Measurements from ENCODE around the gene LYPD5.

LYPD5 gene

DNA sequence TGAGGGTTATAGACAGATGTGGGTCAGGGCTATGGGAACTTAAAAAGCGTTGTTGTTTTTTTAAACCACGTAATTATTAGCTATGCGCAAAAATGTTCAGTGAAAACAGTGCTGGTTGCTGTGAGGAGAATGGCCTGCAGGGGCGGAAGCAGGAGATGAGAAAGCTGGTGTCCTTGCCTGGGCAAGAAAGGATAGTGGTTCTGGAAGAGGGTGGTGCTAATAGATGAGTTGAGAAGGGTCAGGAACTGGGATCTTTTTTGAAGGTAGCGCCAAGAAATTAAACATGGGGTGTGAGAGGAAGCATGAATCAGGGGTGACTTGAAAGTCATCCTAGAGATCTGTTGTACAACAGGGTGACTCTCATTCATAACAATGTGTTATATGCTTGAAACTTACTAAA, 42.7 kb downstream of the LYPD5 start:
- DNase-seq (ENCODE audit: extremely low spot score): no peak
- CTCF ChIA-PET: interaction anchor here (1.0 to 20.8 kb wide), 4 partner anchors 8 to 18 kb away, joined by 3 to 234 read pairs (median 60); partner anchors contain the start of gene KCNN4
- peak; percentile 29 for TF ChIP-seq CTCF (IDR thresholded peaks at IDR 0.05; ENCODE audit: control extremely low read depth, extremely low read depth, low read depth, missing control alignments)
- POLR2A ChIA-PET: no interaction called here

GRCh38 chr19:43755256-43755801, 46.9 kb downstream of the LYPD5 start:
- peak; percentile 74 for DNase-seq (ENCODE audit: extremely low spot score)
- ChIA-PET CTCF (interaction anchor here (1.1 to 20.8 kb wide), 7 partner anchors 8 to 87 kb away, joined by 3 to 234 read pairs (median 7); partner anchors contain the start of gene KCNN4), POLR2A (interaction anchor here (5.6 kb wide), 1 partner anchor 10 kb away, joined by 38 read pairs; no protein-coding TSS in a partner anchor)
- no peak for TF ChIP-seq CTCF (IDR thresholded peaks at IDR 0.05; ENCODE audit: control extremely low read depth, extremely low read depth, low read depth, missing control alignments)

DNA sequence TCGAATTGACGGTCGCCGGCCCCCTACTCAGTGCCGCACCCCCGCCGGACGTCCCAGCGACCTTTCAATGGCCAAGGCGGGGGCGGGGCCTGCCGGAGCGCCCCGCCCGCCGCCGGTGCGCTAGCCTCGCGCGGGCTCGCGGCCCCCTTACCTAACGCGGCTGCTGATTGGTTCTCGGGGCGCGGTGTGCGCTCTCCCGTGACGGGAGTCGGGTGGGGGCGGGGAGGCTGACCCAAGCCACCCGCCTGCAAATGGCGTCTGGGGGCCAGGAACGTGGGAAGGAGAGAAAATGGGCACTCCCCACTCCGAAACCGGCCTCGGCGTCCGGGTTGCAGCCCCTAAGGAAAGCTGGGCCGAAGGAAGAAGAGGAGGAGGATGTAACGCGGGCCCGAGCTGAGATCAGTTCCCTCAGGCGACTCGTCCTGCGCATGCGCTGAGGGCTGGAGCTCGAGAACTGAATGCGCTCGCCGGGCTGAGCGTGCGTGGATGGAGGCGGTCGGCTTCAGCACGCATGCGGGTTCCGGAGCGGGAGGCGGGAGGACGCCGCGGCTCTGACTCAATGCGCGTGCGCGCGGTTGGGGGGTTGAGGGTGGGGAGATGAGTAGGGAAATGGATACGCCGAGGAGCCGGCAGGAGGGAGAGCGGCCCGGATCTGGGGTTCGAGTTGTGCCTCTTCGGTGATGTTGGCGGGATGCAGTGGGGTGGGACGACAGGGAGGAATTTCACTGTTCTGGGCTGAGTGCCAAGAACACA, 47.6 kb downstream of the LYPD5 start, which contains the start of gene SMG9:
Gene SMG9, minus strand, starts transcription at position 460 of the 753 bp plus-strand sequence. CDS start 4,221 bp downstream, outside the sequence.
- CTCF ChIA-PET: interaction anchor here (1.1 to 20.8 kb wide), 7 partner anchors 8 to 86 kb away, joined by 3 to 234 read pairs (median 7); partner anchors contain the start of gene KCNN4
- POLR2A ChIA-PET: interaction anchor here (0.6 to 5.6 kb wide), 2 partner anchors 11 to 291 kb away, joined by 4 to 38 read pairs; no protein-coding TSS in a partner anchor
- no peak for TF ChIP-seq CTCF (IDR thresholded peaks at IDR 0.05; ENCODE audit: control extremely low read depth, extremely low read depth, low read depth, missing control alignments)

DNA sequence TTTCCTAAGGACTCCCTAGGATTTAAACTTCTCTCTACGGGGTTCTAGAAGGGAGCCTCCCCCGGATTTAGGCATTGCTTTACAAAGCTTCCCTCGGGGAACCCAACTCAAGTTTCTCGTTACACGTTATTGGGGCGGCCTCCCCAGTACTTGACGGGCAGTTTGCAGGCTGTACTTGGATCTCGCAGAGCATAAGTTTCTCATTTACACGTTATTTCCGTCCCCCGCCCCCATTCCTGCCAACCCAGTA, 48.1 kb downstream of the LYPD5 start:
- CTCF ChIA-PET: interaction anchor here (1.1 to 20.8 kb wide), 7 partner anchors 9 to 86 kb away, joined by 3 to 234 read pairs (median 7); partner anchors contain the start of gene KCNN4
- DNase-seq (ENCODE audit: extremely low spot score): no peak
- TF ChIP-seq CTCF (IDR thresholded peaks at IDR 0.05; ENCODE audit: control extremely low read depth, extremely low read depth, low read depth, missing control alignments): no peak
- POLR2A ChIA-PET: interaction anchor here (0.6 to 5.6 kb wide), 4 partner anchors 11 to 291 kb away, joined by 3 to 38 read pairs (median 4); no protein-coding TSS in a partner anchor

More for the DNA sequence above, 47.6 kb downstream of the LYPD5 start, which contains the start of gene SMG9:
- peak; percentile 93 for DNase-seq (ENCODE audit: extremely low spot score)

DNA sequence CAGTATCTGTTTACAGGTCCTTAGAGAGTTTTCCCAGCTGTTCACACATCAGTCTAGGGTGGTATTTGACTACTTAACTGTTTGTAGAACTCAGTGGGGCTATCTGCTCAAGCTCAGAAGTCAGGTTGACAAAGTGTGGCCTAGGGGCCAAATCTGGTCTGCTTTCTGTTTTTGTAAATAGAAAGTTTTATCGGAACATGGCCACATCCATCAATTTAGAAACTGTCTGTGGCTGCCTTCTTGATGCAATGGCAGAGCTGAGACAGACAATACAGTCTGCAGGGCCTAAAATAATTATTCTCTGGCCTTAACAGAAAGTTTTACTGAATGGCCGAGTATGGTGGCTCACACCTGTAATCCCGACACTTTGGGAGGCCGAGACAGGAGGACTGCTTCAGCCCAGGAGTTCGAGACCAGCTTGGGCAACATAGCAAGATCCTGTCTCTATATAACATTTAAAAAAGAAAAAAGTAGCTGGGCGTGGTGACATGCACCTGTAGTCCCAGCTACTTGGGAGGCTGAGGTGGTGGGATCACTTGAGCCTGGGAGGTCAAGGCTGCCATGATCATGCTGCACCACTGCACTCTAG, 49.9 kb downstream of the LYPD5 start:
- ChIA-PET CTCF (interaction anchor here (1.1 to 20.8 kb wide), 8 partner anchors 9 to 84 kb away, joined by 3 to 234 read pairs (median 6); partner anchors contain the start of gene KCNN4), POLR2A (interaction anchor here (5.6 kb wide), 1 partner anchor 13 kb away, joined by 38 read pairs; no protein-coding TSS in a partner anchor)
- DNase-seq (ENCODE audit: extremely low spot score): no peak
- no peak for TF ChIP-seq CTCF (IDR thresholded peaks at IDR 0.05; ENCODE audit: control extremely low read depth, extremely low read depth, low read depth, missing control alignments)

All from GM10248 (cell line).